HG03432 (cell line): ENCODE measurements around the gene PAXIP1.

ENCODE experiments used
- ATAC-seq: cut with Tn5 transposase; IDR thresholded peaks from one replicate; pipeline ENCODE4 v1.9.1; 2021; ENCODE audit warnings: mild to moderate bottlenecking, moderate library complexity; ENCODE audit not compliant: unreplicated experiment

PAXIP1 gene

DNA sequence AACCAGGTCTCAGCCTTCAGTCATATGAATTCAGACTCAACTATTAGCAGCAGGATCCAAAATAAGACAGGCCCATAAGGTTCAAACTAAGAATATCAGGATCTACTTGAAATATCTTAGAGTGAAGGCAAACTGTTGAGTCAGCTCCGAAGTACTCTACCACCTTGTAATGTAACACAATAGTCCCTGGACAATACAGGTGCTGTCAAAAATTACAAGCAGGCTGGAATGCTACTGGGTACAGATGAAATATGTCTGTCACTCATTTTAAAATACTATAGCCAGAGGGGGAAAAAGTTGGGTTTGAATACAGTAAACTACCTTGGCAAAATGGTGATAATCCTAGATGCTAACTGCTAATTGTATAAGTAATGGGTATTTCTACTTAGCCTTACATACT lies 6.8 kb downstream of the PAXIP1 start:
- ATAC-seq: no peak

DNA sequence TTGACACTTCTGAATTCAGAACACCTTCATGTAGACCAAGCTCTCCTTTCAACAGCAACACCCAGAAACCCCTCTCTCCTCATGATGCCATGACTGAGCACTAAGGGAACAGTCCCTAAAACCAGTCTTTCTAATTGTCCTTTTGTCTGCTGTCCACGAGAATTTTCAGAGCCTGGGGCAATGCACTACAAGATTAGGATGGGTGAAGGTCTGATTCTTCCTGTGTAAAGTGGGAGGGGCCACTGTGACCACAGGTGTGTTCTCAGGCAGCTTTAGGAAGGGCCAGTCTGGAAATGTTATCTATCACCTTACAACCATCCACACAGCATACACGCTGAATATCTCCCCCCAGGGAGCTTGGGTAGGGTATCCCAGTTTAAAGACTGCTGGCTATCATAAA lies 7.9 kb downstream of the PAXIP1 start:
- no peak for ATAC-seq

DNA sequence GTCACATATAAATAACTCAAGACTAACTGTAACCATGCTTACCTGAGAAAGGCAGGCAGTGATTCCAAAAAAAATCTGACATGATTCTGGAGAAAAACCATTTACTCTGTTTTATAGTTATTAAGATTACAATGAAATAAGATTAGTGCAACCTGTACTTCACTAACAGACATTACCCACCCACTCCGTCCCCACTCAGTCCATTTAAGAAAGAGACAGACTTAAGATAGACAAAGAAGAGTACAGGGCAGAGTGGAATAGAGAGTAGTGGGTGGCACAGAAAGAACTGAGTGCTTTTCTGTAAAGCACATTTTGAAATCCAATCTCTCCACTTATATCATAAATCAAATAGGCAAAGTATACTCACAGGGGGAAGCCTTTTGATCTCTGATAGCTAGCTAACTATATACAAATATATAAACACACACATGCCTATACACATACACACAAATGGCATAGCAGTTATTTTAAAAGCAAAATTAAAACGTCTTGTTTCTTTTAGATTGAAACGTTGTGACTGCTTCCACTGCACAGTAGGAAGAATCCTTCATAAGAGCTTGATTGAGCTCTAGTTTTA lies 11.9 kb downstream of the PAXIP1 start:
- no peak for ATAC-seq

DNA sequence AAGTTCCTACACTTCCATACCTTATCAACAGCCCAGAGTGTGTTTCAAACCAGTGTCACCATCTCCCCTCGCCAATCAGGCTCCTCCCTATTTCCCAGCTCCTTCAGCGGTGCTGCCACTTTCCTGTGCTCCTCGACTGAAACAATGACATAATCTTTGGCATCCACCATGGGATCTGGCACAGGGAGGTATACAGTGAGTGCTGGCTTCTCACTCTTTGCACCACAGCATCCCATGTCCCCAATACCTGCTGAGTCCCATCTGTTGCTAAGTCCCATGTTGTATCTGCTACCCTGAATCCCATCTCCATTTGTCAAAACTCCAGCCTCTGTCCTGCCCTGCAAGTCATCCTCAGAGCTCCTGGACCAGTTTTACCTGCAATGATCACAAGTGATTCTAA lies 15.4 kb downstream of the PAXIP1 start:
- no peak for ATAC-seq

DNA sequence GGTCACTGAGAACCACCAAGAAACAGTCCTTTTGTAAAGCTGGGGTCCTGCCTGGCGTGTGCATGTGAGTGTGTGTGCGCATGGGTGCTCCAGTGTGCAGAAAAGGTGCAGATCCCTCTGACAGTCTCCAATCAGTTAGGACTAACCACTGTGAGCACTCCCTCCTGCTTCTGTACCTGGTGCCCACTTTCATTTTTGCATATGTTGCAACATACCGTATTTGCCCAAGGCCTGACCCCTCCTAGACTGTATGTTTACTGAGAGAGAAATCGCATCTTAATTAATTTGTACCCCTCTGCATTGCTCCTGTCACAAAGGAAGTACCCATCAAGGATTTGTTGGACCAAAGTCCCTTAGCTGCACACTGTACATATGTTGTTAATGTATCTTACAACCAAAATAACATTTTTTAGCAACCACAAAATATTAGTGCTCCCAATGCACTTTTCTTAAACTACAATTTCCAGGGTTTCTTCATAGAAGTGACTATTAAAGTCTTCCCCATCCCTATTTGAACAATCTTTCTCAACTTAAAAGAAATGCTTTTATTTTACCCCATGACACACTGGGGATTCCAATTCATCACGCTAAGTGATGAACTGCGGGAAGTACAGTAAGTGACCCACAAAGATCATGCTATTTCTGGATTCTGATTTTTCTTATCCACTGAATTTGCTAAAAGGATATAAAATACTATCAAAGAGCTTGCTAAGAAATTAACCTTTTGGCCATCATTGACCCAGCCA lies 16.6 kb downstream of the PAXIP1 start:
- no peak for ATAC-seq

DNA sequence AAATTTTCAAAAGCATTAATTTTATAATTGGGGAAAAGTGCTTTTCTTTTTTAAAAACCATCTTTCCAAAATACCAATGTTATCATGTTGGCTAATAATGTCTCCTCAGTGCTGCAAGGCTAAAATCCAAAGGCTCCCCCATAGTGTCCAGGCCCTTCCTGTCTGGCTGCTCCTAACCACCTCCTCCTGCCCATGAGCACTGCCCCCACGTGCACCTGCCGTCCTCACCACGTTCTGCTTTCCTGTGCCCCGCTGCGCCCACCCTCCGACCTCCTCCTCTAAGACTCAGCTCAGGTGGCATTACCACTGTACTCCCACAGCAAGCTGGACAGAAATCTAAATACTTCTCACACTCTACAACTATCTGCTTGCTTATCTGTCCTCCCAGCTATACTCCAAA lies 17.7 kb downstream of the PAXIP1 start:
- ATAC-seq: no peak

DNA sequence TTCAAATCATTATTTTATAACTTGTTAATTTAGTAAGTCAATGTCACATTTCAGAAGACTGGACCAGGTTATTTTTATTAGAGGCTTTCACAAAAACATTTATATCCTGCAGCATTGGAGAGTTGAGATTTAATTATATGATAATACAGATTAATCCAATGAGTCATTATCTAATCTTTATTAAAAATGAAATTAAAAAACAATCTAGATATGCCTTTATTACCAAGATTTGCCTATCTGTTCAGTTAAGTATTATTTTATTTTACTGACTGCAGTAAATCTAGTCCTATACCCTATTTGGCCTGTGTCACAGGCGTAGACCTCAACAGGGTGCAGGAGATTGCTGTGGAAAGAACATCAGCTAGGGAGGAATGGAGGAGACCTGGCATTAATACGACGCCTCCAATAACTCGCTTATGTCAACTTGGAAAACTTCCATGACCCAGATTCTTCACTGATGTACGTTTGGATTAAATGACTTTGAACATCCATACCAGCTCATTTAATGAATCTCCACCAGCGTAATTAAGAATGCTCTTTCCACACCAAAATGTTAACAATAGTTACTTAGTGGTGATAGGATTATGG lies 18.2 kb downstream of the PAXIP1 start:
- no peak for ATAC-seq

DNA sequence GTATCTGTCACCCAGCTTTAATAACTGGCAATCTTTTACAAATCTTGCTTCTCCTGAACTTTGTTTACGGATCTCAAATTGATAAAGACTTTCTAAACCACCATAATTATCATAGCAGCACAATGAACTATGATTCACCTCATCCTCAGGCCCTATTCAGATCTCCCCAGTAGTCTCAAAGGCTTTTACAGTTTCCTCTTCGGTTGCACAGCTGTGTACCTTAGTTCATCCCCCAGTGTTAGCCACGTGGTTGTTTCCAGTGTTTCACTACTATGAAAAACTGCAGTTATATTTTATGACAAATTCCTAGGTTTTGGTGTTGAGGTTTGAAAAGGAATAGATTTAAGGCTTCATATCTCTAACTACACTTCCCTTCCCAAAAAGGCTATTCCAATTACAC lies 24.9 kb downstream of the PAXIP1 start:
- no peak for ATAC-seq

DNA sequence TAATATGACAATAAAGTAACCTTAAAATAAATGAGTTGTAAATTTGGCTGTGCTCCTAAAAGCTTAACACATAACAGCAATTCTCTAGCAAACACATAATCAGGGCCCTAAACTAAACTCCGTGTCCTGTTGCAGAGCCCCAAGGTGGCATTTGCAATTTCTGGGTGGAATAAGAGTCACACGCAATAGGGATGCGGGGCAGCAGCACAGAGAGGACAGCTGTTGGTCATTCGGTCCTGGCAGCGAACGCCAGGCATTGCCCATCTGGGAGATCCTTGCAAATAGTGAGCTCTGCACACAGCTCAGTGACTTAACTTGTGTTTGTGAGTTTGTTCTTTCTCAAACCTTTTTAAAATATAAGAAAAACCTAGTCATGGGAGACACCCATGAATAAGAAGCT lies 25.7 kb downstream of the PAXIP1 start:
- ATAC-seq: no peak

DNA sequence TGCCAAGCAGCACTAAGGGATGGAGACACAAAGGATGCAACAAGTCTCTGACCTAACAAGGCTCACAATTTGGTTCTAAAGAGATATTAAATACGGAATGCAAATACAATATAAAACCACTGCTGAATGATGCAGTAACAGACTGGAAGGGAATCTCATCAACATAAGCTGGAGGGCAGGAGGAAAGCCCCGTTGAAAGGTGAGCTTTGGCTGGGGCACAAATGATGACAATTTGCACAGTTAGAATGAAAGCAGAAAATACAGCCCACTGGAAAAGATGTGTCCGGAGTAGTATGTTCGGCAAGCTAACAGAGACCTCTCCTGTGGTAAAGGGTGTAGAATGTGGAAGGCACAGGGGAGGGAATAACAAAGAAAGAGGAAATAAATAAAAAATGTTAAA lies 26.1 kb downstream of the PAXIP1 start:
- ATAC-seq: no peak

DNA sequence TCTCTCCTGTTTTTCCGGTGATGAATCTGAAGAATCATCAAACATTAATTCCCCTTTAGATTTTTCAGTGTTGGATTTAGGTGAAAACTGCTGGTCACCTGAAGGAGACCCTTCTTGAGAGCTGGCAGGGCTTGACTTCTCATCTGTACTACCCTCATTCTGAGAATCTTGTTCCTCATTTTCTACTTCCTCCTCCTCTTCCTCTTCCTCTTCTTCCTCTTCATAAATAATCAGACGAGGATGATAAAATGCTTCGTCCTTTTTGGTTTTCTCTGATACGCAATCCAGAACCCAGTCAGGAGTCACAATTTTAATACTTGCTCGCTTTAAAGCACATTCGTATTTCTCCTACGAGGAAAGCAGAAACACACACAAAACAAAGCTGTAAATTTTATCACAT lies 26.9 kb downstream of the PAXIP1 start:
- ATAC-seq: no peak

DNA sequence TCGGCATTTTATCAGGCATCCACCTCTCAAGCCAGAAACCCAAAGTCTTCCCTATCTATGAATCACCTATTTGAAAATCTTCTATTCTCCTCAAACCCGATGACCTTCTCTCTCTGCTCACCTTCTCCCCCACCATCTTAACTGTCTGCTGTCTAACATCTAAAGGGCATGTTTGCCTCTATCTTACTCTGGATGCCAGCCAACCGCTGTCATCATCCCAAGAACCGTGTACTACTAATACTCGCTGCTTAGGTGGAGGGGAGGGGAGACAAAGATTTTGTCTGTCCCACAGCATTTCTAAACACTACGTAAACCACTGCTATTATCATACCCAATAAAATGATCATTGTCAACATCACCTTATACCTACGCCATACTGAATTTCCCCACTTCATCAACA lies 29.5 kb downstream of the PAXIP1 start:
- no peak for ATAC-seq

DNA sequence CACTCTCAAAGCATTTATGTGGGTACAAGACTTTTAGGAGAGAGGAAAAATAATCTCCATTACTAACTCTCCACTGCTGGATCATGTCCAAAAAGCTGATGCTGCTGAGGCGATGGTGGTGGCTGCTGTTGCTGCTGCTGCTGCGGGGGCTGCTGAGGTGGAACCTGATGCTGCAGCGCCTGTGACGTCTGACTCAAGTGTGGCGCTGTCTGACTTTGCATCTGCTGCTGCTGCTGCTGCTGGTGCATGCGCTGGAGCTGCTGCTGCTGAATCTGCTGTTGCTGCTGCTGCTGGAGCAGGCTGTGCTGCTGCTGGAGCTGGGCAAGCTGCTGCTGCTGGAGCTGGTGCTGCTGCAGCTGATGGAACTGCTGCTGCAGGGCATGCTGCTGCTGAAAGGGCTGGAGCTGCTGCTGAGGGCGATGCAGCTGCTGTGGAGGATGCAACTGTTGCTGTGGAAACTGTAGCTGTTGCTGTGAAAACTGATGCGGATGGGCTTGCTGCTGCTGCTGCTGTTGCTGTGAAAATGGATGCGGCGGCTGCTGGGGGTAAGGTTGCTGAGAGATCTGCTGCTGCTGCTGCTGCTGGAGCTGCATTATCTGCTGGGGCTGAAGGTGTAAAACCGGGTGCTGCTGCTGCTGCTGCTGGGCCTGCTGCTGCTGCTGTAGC lies 34.5 kb downstream of the PAXIP1 start:
- ATAC-seq: no peak

DNA sequence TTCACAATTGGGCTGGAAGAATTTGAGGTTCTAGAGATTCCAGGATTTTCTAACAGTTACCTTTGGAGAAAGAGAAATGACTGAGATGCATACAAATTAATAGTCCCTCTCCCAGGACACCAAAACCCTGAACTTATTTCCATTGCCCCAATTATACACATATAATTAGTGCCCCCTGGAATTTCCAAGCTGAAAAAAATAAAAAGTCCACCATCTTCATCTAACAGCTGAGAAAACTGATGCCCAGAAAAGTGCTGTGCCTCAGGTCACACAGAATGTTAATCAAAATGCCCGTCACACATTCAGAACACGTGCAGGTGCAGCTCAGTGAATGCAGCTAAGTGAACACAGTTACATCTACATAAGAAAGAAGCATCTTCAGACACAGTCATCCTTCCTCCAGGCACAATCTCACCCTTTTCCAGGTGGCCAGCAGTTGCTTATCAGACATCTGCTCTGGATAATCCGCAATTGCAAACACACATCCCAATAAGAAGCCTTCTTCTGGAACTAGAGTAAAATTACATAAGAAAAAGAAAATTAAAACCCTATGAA lies 35.4 kb downstream of the PAXIP1 start:
- no peak for ATAC-seq

DNA sequence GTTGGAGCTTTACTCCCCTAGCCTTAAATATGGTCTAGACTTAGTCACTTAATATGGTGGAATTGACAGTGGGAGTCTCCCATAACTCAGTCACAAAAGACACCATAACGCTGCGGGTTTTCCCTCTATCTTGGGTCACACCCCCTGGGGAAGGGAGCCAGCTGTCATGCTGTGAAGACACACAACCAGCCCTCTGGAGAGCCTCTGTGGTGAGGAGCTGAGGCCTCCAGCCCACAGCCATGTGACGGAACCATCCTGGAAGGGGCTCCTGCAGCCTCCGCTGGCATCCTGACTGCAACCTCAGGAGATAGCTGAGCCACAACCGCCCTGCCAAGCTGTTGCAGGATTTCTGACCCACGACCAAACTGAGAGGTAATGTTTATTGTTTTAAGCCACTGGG lies 37.9 kb downstream of the PAXIP1 start:
- no peak for ATAC-seq

DNA sequence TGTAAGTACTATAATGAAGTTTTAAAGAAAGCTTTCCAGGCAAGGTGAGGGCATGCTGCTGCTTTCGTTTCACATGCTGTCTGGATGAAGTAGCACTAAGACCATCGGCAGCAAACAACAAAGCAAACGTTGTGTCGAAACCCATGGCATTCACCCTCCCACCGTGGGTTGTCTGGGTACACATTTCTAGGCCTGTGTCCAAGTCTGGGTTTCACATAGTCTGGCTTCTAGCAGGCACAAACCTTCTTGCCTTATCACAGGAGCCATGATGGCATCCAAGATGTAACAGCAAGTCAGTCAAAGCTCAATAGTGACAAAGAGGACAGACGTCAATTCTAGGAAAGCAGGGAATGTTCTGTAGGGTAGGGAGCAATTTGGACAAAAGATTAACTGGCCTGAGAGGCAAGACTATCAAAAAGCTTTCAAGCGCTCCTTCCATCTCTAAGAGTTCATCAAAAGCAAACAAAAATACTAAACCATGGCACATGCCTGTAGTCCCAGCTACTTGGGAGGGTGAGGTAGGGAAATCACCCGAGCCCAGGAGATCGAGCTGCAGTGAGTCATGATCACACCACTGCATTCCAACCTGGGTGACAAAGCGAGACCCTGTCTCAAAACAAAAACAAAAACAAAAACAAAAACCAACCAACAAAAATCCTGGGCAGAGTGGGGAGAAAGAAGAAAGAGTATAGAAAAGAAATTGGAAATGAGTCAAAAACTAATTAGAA lies 42.7 kb downstream of the PAXIP1 start:
- no peak for ATAC-seq

DNA sequence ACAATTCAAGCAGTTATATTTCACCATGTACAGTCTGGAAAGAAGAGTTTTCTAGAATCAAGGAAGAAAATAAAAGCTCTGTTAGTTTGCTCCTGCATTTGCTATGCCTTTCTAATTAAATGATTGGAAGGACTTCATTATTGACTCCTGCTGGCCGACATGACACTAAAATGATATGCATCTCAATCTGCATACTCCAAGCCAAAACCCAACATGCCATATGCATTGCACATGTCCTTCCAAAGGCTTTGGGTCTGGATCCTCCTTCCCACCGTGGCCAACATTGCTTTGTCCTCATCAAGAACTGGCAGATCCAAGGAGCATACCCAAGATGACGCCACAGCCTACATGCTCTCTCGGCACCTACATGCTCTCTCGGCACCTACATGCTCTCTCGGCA lies 46.5 kb downstream of the PAXIP1 start:
- ATAC-seq: no peak

DNA sequence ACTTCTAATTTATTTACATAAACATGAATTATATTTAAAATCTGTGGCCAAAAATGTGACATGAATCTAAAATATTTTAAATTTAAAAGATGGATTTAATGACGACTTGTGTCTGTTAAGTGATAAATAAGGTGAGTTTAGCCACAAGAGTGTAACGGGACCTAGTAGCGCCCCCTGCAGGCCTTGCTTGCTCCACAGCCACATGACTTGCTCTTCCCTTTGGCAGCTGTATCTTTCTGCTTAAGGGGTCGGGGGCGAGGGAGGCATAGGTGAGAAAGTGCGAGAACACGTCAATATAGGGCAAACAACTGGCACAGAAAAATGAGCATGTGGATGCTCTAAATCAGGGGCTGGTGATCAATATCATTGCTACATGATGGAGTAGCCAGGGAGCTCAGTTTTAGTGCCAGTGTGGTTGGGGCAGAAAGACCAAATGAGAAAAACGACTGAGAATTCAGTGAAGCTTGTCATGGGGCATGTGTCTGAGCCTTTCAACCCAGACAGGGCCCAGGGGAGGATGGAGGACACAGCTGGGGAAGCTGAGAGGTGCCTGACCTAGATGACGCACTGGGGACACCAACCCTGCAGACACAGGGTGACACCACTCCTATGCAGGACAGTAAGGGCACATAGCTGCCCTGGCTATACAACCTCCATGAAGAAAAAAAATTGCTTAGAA lies 49.8 kb downstream of the PAXIP1 start:
- no peak for ATAC-seq

DNA sequence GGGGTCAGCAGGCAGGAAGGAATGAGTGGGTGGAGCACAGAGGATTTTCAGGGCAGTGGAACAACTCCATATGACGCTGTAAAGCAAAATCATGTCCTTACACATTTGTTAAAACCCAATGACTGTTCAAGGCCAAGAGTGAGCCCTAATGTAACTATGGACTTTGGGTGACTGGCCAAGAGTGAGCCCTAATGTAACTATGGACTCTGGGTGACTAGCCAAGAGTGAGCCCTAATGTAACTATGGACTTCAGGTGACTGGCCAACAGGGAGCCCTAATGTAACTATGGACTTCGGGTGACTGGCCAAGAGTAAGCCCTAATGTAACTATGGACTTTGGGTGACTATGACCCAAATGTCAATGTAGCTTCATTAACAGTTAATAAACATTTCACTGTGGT lies 52.0 kb downstream of the PAXIP1 start:
- no peak for ATAC-seq

DNA sequence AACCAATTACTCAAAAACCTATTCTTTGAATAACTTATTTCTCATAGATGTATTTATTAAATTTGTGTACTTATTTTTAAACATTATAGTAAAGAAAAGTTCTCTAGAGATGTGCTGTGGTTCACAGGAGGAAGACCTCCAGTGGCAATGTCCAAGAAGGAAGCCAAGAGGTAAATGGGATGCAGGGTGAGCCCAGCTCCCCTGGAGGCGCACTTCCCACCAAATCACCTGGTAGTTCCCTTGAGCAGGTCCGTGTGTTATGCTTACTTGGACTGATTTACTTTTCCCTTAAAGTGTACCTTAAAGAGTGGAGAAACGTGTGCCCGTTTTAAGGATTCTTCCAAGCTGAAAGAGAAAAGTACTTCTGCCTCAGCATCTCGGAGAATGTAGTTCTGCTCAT lies 55.3 kb downstream of the PAXIP1 start:
- ATAC-seq: no peak

DNA sequence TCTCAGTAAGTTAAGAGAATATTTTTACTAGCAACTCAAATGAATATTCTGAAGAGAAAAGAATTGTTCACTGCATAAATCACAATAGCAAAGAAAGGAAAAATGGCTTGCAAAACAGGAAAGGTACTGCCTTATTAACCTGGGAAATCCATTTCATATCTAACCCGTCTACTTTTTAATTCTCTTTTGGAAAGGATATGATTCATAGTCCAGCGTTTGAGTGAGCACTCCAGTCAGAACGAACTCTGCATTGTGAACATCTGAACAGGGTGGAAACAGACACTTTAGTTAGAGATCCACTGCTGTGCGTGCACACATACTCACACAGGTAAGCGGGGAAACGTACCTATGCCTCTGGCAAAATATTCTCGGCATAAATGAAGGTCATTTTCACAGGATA lies 56.8 kb downstream of the PAXIP1 start:
- ATAC-seq: no peak
